ENCODE measurements around the gene ZDHHC16.
A peak's percentile ranks its signal among the peaks of the same experiment; 100 is the strongest.
"Not testable (repeated sequence)": the region's sequence is repeated elsewhere in the genome, so short reads cannot be mapped to it uniquely, and the experiment has no call there.

The ZDHHC16 gene

GRCh38 chr10:97445722-97446639 lies at the start of gene ZDHHC16, which contains the start of gene EXOSC1:
ZDHHC16 (plus strand) TSS chr10:97446175; CDS start chr10:97451676, 5,501 bp downstream.
EXOSC1 (minus strand) TSS chr10:97446006; CDS start chr10:97445985, 21 bp downstream.
- DNase-seq = peak; percentile 96

- peak; percentile 44 for DNase-seq
These were observed 46.0 kb upstream of the ZDHHC16 start for GRCh38 chr10:97399843-97400545.

- DNase-seq = peak; percentile 93
These were observed 45.1 kb upstream of the ZDHHC16 start, which contains the start of gene RRP12 for GRCh38 chr10:97400665-97401454. RRP12 (minus strand) TSS chr10:97401340; CDS start chr10:97401231, 109 bp downstream.

- DNase-seq = no peak
These were observed 44.5 kb upstream of the ZDHHC16 start for GRCh38 chr10:97401455-97401919.

GRCh38 chr10:97404044-97404443 lies 41.9 kb upstream of the ZDHHC16 start:
- DNase-seq = no peak

GRCh38 chr10:97406064-97406463 lies 39.9 kb upstream of the ZDHHC16 start:
- no peak for DNase-seq

GRCh38 chr10:97406483-97406882 lies 39.5 kb upstream of the ZDHHC16 start:
- not testable (repeated sequence) for DNase-seq

- peak; percentile 64 for DNase-seq
These were observed 38.6 kb upstream of the ZDHHC16 start for GRCh38 chr10:97407211-97407951.

GRCh38 chr10:97407952-97408248 lies 38.1 kb upstream of the ZDHHC16 start:
- DNase-seq = no peak

- DNase-seq = no peak
These were observed 37.4 kb upstream of the ZDHHC16 start for GRCh38 chr10:97408496-97408992.

- no peak for DNase-seq
These were observed 34.6 kb upstream of the ZDHHC16 start for GRCh38 chr10:97411406-97411805.

- no peak for DNase-seq
These were observed 33.1 kb upstream of the ZDHHC16 start for GRCh38 chr10:97412891-97413304.

- no peak for DNase-seq
These were observed 29.4 kb upstream of the ZDHHC16 start for GRCh38 chr10:97416565-97416964.

GRCh38 chr10:97423757-97424098 lies 22.2 kb upstream of the ZDHHC16 start:
- not testable (repeated sequence) for DNase-seq

GRCh38 chr10:97425964-97426775 lies 19.8 kb upstream of the ZDHHC16 start, which contains the start of gene PGAM1:
PGAM1 (plus strand) TSS chr10:97426191; CDS start chr10:97426308, 117 bp downstream.
- peak; percentile 97 for DNase-seq

- DNase-seq = no peak
These were observed 19.0 kb upstream of the ZDHHC16 start for GRCh38 chr10:97426776-97427570.

GRCh38 chr10:97427571-97428179 lies 18.3 kb upstream of the ZDHHC16 start:
- DNase-seq = no peak

- no peak for DNase-seq
These were observed 17.4 kb upstream of the ZDHHC16 start for GRCh38 chr10:97428572-97428981.

- no peak for DNase-seq
These were observed 11.9 kb upstream of the ZDHHC16 start for GRCh38 chr10:97434055-97434454.

- DNase-seq = no peak
These were observed 11.4 kb upstream of the ZDHHC16 start for GRCh38 chr10:97434557-97434956.
